Measurements from ENCODE around the gene GABBR1. TPM values are rescaled to one million over a fixed set of nuclear protein-coding genes. Genes with fewer than 3 reads are reported as not detected.
A peak's percentile ranks its signal among the peaks of the same experiment; 100 is the strongest.

Gene GABBR1
- total RNA-seq, 1 experiment from 2014 or later = 2.2 TPM

GRCh38 chr6:29626948-29627754, 5.8 kb downstream of the GABBR1 start:
- peak; percentile 31 for DNase-seq (ENCODE audit: low spot score)
- in situ Hi-C loops (cut with HindIII; ENCODE audit: low sequenced_read_pairs) = no loop called here

DNA sequence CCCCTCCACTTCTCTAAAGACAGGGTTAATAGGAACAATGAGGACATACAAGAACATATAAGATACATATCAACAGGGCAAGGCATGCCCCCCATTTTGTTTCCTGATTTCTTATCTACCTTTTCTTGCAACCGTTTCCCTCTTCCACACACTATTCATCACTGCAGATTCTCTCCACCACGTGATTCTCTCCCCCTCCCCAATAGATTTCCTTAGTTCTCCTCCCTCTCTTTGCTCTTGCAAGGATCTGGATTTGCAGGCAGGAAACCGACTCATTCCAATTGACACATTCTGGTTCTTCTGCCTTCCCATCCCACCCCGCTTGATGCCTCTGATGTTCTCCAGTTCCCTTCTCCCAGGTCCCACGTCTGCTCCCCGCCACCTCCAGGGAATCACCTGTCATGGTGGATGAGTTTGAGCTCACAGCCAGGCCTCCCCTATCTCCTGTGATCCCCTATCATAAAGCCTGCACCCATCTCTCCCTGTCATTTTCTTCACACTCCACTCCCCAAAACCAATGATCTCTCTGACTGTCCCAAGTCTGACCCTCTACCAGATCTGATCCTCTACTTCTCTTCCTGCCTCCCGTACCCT, 7.5 kb downstream of the GABBR1 start:
- DNase-seq (ENCODE audit: low spot score) = peak; percentile 23
- in situ Hi-C loops (cut with HindIII; ENCODE audit: low sequenced_read_pairs) = no loop called here

GRCh38 chr6:29624520-29624961, 8.4 kb downstream of the GABBR1 start:
- in situ Hi-C loops (cut with HindIII; ENCODE audit: low sequenced_read_pairs) = no loop called here
- peak; percentile 25 for DNase-seq (ENCODE audit: low spot score)

DNA sequence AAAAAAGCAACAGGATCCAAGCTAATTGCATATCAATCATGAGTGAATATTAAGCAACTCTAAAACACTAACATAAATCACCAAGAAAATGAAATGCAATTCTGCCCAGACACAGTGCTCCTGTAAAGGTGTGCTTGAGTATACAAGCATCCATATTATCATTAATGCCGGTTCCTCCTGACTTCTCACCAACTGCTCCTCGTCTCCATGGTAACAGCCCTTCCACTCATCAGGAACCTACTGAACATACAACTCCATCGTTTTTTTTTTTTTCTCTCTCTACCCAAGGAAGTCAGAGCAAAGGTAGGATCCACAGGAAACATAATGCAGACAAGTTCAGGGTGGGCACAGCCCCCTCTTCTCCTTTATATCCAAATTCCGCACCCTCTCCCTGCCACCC, 12.4 kb downstream of the GABBR1 start:
- peak; percentile 29 for DNase-seq (ENCODE audit: low spot score)
- in situ Hi-C loops (cut with HindIII; ENCODE audit: low sequenced_read_pairs) = no loop called here

- no peak for DNase-seq (ENCODE audit: low spot score)
- in situ Hi-C loops (cut with HindIII; ENCODE audit: low sequenced_read_pairs) = no loop called here
These were observed 13.3 kb downstream of the GABBR1 start for GRCh38 chr6:29619578-29620160.

- no peak for DNase-seq (ENCODE audit: low spot score)
- in situ Hi-C loops (cut with HindIII; ENCODE audit: low sequenced_read_pairs) = no loop called here
These were observed 15.0 kb downstream of the GABBR1 start for GRCh38 chr6:29617782-29618554.

DNA sequence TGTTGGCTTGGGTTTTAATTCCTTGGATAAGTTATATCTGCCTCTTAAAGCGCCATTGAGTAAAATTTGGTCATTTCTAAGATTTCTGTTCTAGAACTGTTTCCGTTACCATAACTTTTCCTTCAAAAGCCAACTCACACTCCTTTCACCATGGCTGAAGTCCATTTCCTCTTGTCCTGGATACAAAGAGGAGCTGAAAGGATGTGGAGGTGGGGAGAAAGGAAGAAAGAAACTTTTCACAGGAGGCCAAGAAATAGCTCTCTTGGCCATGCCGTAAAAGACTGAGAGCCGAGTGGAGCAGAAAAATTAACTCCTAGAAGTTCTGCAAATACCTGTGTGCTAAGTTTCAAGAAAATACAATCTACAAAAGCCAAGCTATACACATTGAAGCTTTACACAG, 21.6 kb downstream of the GABBR1 start:
- DNase-seq (ENCODE audit: low spot score) = peak; percentile 13
- in situ Hi-C loops (cut with HindIII; ENCODE audit: low sequenced_read_pairs) = no loop called here

GRCh38 chr6:29610540-29610939, 22.4 kb downstream of the GABBR1 start:
- in situ Hi-C loops (cut with HindIII; ENCODE audit: low sequenced_read_pairs) = no loop called here
- DNase-seq (ENCODE audit: low spot score) = no peak

DNA sequence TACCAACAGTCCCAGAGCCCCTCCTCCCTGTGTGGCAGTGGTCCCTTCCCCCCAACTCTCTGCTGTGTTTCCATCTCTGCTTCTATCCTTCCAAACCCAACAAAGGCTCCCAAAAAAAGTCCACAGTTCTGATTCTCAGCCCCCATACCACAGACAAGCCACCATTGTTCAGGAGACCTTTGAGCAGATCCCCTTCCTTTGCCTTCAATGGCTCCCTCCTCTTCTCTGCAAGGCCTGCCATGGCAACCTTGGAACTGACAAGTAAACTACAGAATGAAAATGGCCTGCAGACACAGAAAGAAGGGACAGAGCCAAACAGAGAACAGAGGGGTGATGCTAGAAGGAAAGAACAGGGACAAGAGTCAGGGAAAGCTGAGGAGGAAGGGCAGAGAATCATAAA, 24.9 kb downstream of the GABBR1 start:
- in situ Hi-C loops (cut with HindIII; ENCODE audit: low sequenced_read_pairs) = no loop called here
- peak; percentile 30 for DNase-seq (ENCODE audit: low spot score)

GRCh38 chr6:29603930-29604329, 29.1 kb downstream of the GABBR1 start:
- DNase-seq (ENCODE audit: low spot score) = peak; percentile 27
- in situ Hi-C loops (cut with HindIII; ENCODE audit: low sequenced_read_pairs) = no loop called here

DNA sequence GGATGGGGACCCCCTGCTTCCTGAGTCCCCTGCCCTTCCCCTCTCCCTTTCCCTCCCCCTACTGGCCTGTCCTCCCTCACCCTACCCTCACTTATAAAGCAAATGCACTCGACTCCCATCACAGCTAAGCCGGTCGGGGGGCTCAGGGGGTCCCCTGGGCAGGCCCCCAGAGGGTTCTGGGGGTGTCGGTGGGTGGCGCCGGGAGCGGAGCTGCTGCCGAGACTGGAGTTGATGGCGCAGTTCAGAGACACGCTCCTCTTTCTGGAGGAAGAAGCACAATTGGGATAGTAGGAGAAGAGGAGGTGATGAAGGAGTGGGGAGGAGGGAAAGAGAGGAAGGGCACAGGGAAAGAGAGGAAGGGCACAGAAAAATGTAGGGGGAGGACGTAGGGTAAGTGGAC, 29.5 kb downstream of the GABBR1 start:
- in situ Hi-C loops (cut with HindIII; ENCODE audit: low sequenced_read_pairs) = no loop called here
- DNase-seq (ENCODE audit: low spot score) = no peak

- DNase-seq (ENCODE audit: low spot score) = peak; percentile 25
- in situ Hi-C loops (cut with HindIII; ENCODE audit: low sequenced_read_pairs) = no loop called here
These were observed 30.2 kb downstream of the GABBR1 start for GRCh38 chr6:29602564-29603361.

DNA sequence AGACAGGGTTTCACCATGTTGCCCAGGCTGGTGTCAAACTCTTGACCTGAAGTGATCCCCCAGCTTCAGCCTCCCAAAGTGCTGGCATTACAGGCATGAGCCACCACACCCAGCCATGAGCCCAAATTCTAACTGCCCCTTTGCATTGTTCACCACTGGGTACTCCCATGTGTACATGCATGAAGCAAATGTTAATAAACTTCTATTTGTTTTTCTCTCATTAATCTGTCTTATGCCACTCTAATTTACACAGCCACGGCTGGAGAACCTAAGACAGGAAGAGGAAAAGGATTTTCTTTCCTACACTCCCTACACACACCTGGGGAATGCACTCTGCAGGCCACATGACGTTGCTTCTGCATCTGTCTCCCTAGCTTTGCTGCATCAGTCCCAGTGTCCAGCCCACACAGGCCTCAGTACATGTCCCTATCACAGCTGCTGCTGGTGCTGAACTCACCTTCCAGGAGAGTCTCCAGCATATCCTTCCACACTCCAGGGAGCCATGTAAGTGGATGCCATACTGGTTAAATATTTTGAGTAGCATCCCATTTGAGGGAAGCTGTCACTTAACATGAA, 34.7 kb downstream of the GABBR1 start:
- in situ Hi-C loops (cut with HindIII; ENCODE audit: low sequenced_read_pairs) = no loop called here
- DNase-seq (ENCODE audit: low spot score) = no peak

- DNase-seq (ENCODE audit: low spot score) = no peak
- in situ Hi-C loops (cut with HindIII; ENCODE audit: low sequenced_read_pairs) = no loop called here
These were observed 35.8 kb downstream of the GABBR1 start for GRCh38 chr6:29597184-29597583.

DNA sequence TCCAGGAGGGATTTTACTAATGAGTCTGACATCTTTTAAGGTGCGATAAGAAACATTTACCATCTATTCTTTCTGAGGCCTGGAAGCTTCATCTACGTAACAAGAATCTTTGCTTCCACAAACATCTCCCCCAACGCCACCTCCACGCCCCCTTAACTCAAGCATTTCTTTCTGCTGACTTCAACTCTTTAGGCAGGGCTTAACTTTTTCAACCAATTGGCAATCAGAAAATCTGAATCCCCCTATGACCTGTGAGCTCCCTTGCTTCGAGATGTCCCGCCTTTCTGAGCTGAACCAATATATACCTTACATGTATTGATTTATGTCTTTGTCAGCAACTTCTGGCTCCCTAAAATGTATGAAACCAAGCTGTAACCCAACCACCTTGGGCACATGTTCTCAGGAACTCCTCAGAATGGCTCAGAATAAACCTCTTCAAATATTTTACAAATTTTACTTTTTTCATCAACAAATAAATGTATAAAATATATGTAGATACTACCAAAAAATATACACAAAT, 36.5 kb downstream of the GABBR1 start:
- DNase-seq (ENCODE audit: low spot score) = no peak
- in situ Hi-C loops (cut with HindIII; ENCODE audit: low sequenced_read_pairs) = no loop called here

GRCh38 chr6:29593199-29593855, 39.7 kb downstream of the GABBR1 start:
- in situ Hi-C loops (cut with HindIII; ENCODE audit: low sequenced_read_pairs) = no loop called here
- no peak for DNase-seq (ENCODE audit: low spot score)

GRCh38 chr6:29591677-29592076, 41.3 kb downstream of the GABBR1 start:
- in situ Hi-C loops (cut with HindIII; ENCODE audit: low sequenced_read_pairs) = no loop called here
- DNase-seq (ENCODE audit: low spot score) = no peak

- in situ Hi-C loops (cut with HindIII; ENCODE audit: low sequenced_read_pairs) = no loop called here
- DNase-seq (ENCODE audit: low spot score) = no peak
These were observed 42.7 kb downstream of the GABBR1 start for GRCh38 chr6:29590218-29590808.

All from G401 (cell line).